Stimulated activated CD8-positive, alpha-beta memory T cell treated with anti-CD3 and anti-CD28 coated beads, Interleukin-15, amount 100 ng/mL, for 1 hour (primary cell): ENCODE results near the gene KRT81.
"Not testable (repeated sequence)": the region's sequence is repeated elsewhere in the genome, so short reads cannot be mapped to it uniquely, and the experiment has no call there.

Experiments
- DNase-seq: peaks from one replicate; pipeline ENCODE4 v3.0.0-alpha.2; 2020; ENCODE audit warnings: low read depth

KRT81 gene

GRCh38 chr12:52253391-52254179 is 37.7 kb downstream of the KRT81 start:
- DNase-seq: no peak

GRCh38 chr12:52252728-52253343 is 38.5 kb downstream of the KRT81 start:
- no peak for DNase-seq

- DNase-seq: not testable (repeated sequence)
These were observed 39.1 kb downstream of the KRT81 start for GRCh38 chr12:52252175-52252615.

GRCh38 chr12:52251367-52252051 is 39.8 kb downstream of the KRT81 start:
- no peak for DNase-seq

GRCh38 chr12:52250048-52250990 is 41.0 kb downstream of the KRT81 start:
- no peak for DNase-seq

- no peak for DNase-seq
These were observed 41.8 kb downstream of the KRT81 start for GRCh38 chr12:52249511-52250047.

- no peak for DNase-seq
These were observed 42.5 kb downstream of the KRT81 start for GRCh38 chr12:52248541-52249461.

GRCh38 chr12:52247622-52248540 is 43.5 kb downstream of the KRT81 start:
- no peak for DNase-seq

- DNase-seq: no peak
These were observed 44.4 kb downstream of the KRT81 start for GRCh38 chr12:52246720-52247621.

- DNase-seq: no peak
These were observed 45.3 kb downstream of the KRT81 start for GRCh38 chr12:52245962-52246569.

- DNase-seq: no peak
These were observed 45.9 kb downstream of the KRT81 start for GRCh38 chr12:52245259-52245961.

- DNase-seq: no peak
These were observed 46.7 kb downstream of the KRT81 start for GRCh38 chr12:52244615-52244994.

GRCh38 chr12:52243856-52244614 is 47.3 kb downstream of the KRT81 start:
- peak; percentile 30 for DNase-seq

- no peak for DNase-seq
These were observed 48.0 kb downstream of the KRT81 start for GRCh38 chr12:52243259-52243855.

- DNase-seq: no peak
These were observed 48.7 kb downstream of the KRT81 start for GRCh38 chr12:52242442-52243258.
